T-helper 22 cell (primary cell): ENCODE results near the gene BICC1.

Experiments
- DNase-seq: peaks from one replicate; pipeline ENCODE4 v3.0.0-alpha.2; 2020; ENCODE audit warnings: low read depth

BICC1 gene

DNA sequence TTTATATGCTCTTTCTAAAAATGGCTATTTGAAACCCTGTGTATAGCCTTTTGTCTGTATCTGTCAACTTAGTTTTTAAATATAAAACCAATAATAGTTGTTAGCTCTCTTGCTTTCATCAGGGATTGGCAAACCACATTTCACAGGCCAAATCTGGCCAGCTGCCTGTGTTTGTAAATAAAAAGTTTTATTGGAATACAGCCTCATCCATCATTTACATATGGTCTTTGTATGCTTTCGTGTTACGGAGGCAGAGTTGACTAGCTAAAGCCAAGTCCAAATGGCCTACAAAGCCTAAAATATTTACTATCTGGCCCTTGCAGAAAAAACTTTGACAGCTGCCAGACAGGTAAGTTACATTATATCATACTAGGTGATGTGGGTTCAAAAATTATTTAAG, 235.0 kb downstream of the BICC1 start:
- DNase-seq = no peak

DNA sequence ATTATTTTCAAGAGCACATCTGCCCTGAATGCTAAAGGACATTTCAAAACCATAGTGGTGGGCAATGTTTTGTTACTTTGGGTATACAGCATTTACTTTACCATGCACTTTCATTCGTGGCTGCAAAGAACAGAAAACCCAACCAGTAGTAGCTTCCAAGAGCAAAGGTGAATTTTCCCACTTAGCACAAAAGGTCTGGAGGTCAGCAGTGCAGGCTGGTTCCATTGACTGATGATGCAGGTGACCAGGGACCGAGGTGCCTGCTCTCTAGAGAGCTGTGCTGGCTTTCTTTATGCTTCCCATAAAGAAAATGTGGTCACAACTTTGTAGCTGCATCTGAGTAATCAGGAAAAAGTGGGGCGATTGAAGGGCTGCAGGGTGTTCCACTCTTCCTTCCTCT, 240.0 kb downstream of the BICC1 start:
- no peak for DNase-seq

DNA sequence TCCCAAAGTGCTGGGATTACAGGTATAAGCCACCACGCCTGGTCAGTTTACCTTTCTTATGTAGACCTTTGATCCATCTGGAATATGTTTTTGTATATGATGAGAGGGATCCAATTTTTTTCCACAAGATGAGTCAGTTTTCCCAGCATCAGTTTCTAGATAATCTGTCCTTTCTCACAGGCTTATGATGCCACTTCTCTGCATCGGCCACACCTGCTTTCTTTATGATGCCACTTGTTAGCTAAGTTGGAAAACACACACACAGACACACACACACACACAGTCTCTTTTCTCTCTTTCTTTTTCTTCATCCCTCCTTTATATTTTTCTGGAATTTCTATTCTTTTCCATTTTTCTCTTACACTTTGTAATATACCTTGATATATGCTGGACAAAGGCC, 240.8 kb downstream of the BICC1 start:
- DNase-seq = no peak

DNA sequence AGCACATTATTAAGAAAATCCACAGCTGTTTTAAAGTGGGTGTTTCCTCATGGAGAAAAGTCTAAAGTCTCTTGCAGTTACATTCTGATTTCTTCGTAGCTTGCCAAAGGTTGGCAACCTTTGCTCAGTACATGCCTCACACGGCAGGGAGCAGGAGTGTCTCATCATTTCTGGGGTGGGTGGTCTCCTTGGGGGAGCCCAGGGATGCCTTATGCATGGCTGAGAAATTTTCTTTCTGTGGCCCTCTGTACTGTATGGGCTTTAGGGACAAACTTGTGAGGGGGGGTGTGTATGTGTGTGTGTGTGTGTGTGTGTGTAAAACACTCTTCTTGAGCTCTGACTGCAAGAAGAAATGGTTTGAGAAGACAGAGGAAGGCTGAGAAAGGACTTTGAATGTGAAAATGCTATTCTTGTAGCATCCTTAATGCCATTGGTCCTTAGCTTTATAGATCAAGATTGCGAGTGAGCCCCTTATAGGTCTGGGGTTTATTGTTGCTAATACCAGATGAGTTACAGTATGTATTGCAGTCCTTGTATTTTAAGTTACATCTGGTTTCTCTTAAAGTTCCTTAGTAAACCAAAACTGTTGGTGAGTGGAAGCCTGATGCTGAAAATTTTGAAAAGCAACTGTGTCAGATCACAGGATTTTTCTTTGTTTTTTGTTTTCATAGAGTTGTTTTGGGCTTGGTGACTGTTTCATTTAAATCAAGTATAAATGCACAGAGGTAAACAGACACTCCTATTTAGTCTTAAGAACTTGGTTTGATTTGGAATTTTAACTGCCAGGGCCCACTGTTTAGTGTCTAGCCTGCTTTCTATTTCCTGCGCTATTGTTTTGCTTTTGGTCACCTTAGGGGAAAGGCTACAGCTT, 242.0 kb downstream of the BICC1 start:
- DNase-seq = no peak

DNA sequence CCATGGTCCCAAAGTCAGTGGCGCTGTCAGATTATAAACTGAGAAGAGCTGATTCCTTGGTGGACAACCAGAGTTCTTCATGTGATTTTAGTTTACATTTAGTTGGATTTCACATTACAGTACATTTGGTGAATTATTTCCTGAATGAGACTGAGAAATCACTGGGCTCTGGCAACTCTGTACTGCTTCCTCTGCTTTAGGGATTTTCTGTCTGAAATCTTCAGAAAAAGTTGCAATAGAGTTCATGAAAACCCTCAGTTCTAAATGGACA, 242.6 kb downstream of the BICC1 start:
- no peak for DNase-seq

DNA sequence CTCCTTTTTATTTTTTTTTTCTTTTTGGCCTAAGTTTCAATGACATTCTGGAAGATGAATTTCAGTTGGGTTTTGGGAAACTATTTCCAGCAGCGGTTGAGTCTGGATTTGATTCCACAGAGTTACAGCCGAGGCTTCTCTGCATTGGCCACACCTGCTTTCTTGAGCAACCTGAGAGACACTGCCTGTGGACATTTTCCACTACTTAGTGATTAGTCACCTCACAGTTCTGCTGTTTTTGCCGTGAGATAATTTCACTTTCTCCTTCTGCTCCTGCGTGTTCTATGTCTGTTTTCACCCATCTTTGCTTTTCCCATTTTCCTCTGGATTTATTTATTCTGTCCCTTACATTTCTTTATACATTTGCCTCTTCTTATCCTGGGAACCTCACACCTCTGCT, 243.0 kb downstream of the BICC1 start:
- no peak for DNase-seq

DNA sequence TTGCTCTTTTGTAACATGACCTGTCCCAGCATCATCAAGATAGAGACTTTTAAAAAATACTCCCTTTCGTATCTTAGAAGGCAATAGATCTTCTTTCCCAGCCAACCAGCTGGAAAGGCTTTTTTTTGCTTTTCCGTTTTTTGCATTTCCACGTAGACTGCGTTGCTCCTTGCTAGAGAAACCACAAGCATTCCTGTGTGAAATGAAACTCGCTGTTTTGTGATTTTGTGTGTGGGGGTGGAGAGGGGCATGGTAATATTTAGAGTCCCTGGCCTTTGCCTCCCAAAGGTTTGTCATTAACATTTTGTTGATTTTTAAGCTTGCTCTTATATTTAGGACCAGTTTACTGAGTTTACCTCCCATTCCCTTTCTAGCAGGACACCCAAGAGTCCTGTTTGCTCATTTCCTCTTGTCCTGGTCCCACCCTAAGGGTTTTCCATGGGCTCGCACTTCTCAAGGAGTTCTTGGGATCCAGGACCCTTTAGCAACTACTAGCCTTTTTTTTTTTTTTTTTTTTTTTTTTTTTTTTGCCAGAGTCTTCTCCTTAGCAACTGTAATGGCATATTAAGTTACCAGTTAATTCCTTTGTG, 243.6 kb downstream of the BICC1 start:
- DNase-seq = no peak

DNA sequence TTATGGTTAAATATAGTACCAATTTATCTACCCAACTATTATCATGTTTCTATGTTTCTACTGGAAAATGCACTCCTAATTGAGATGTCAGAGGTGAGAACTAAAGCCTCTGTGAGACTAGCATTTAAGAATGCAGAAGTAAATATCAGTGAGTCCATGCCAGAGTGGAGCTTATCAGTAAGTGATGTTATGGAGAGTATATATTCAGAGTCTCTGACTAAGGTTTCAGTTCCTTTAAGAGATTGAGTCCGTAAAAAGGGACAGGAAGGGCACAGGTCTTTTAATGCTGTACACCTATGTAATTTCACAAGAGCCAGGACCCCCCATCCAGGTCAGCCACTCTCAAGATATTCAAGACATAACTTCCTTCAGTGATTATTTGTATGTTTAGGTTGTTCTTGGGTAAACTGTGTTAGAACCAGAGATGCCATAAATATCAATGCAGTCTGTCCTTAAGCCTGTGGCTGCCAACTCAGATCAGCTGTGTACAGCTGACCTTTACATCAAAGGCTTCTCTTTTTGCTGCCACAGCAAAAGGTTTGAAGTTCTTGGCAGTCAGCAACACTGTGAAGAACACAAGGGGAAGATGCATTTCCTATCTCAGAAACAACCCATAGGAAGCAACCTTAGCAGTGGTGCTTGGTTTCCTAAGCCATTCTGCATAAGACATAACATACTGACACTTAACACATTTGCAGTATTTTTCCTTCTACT, 244.8 kb downstream of the BICC1 start:
- no peak for DNase-seq

DNA sequence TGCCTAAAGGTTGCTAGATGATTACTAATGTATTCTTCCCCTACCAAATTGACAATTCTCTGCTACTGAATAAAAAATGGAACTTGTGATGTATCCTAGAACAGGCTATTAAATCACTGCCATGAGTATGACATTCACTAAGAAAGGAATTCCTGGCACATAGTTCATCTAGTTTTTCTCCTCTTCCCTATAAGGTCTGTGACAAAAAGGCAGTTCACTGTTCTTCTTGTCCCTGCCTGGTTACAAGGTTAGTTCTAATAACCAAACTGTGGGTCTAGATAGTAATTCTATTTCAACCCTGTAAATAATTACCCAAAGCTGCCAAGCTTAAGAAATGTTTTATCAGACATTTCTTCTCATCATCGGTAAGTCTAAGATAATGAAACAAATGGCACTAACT, 245.6 kb downstream of the BICC1 start:
- DNase-seq = no peak

DNA sequence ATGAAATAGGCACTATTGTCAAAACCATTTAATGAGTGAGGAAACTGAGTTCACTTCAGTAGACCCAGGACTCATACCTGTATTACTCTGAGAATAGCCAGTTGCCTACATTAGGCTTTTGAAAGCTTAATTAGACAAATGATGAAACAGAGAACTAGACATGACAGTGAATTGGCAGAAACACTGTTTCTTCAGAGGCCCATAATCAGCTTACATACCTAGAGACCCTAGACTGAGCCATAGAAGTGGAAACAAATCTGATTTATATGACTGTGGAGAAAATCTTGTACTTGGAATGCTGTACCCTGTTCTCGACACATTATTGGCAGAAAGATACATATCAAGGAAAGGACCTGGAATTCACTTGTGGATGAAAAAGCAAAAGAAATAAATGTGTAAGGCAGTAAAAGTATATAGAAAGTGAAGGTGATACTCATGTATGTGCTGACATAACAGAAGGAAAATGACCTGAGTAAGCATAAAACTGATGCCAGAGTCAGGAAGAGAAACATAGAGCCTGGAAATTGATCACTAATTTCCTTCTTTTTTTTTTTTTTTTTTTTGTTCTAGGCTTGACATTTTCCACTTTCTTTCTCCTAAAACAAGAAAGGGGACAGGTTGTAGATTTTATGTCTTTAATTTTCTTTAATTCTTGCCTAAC, 251.5 kb downstream of the BICC1 start:
- no peak for DNase-seq

DNA sequence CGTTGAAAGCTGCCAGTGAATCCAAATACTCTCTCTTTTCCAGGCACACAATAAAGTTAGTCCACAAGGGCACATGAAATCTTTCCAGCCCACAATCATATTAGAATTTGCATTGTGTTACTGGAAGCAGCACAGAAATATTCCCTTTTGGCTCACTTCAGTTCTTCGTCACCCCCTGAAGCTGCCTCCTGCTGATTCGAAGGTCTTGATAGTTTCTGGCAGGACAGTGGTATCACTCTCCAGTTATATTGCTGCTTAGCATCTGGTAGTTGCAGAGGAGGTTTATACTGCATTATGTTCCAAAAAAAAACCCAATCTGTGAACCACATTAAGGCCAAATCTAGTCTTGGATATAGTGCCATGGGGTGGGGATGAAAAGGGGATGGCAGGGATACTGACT, 253.2 kb downstream of the BICC1 start:
- no peak for DNase-seq

DNA sequence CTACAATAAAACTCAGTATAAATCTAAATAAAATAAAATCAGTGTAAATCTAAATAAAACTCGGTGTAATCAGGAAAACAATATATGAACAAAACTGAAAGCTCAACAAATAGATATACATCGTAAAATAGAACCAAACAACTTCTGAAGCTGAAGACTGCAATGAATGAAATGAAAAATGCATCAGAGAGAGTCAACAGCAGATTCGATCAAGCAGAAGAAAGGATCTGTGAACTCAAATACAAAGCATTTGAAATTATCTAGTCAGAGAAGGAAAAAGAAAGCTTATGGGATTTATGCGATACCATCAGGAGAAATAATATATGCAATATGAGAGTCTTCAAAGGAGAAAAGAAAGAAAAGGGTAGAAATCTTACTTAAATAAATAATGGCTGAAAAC, 255.0 kb downstream of the BICC1 start:
- DNase-seq = no peak

DNA sequence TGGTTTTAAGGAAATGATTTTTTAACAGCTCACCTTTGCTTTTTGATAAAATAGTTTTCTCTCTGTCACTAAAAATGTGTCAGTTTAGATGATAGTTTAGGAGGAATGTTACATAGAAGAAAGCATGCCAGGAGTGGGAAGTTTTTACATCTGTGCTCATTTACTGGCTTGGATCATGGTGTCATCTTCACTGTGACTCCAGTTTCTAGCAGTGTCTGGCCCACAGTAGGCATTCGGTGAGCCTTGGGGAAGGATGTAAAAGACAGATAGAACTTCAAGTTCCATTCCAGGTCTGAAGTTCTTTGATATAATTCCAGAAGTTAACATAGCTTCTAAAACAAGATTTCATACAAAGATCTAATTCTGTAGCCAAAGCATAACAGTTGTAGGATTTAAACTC, 259.2 kb downstream of the BICC1 start:
- no peak for DNase-seq

DNA sequence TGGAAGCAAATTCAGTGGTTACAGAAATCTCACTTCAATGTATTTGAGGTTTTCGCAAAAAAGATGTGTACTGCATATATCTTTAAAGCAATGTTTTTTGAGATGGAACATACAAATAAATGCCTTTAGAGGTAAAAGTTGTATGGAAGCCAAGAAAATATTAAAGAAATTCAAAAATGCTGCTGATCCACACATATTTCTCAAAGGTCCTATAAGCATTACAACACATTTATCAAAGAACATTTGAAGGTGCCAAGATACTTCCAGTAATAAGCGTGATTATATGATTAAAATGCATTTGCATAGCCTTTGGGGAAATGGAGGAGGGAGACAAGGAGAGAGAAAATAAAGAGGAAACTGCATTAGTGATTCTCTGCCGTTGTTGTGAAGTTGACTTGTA, 260.1 kb downstream of the BICC1 start:
- no peak for DNase-seq

DNA sequence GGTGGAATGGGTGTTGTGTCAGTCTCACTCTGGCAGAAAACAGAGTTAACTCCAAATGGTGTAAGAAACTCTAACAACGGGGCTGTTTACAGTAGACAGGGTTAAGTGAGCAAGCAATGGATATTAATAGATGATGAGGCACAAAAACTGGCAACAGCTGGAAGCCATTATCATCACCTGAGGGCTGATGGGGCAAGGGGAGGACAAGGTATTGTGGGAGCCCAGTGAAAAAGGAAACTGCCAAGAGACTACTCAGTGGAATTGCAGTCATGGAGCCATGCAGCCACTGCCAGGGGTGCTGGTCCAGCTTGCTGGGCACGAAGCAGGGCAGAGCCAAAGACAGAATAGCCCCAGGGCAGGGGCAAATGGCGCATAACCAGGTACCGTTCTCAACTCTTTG, 260.7 kb downstream of the BICC1 start:
- DNase-seq = no peak

DNA sequence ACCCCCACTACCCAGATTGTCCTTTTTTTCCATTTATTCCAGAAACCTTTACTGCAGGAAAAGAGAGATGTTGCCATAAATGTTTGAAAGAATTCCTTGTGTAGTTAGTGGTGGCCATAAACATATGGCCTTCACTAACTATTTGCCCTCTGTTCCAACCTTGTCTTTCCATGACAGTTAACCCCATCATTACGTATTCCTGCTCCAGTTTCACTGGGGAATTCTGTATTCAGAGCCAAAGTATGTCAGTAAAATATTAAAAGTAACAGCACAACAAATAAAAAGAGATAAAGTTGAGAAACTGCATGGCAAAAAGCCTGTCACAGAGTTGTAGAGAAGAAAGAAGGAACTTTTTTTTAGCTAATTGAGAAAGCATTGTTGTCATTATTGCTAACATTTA, 261.3 kb downstream of the BICC1 start:
- no peak for DNase-seq

DNA sequence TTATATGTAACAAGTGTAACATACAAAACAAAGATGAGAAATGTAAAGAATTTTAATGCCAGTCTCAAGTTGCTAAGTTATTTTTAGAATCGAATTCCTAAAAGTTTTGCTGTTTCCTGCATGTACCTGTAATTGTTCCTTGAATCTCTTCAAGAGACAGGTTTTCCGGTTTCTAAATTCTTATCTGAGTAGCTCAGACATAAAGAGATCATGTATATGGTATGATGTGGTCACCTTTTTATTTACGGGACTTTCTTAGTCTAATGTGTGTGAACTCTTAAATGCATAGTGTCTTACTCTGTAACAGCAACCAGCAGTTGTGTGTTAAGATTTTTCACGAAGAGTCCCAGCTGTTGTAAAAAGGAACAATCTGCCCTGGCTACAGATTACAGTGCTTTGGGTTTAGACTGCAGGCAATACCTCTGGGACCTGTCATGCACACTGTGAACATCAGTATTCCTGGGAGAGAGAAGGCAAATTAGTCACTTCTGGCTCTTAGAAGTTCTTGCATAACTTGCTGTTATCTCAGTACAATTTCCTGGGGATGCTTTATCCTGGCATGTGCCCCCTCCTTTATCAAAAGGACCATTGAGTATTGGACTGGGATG, 263.4 kb downstream of the BICC1 start:
- DNase-seq = no peak

DNA sequence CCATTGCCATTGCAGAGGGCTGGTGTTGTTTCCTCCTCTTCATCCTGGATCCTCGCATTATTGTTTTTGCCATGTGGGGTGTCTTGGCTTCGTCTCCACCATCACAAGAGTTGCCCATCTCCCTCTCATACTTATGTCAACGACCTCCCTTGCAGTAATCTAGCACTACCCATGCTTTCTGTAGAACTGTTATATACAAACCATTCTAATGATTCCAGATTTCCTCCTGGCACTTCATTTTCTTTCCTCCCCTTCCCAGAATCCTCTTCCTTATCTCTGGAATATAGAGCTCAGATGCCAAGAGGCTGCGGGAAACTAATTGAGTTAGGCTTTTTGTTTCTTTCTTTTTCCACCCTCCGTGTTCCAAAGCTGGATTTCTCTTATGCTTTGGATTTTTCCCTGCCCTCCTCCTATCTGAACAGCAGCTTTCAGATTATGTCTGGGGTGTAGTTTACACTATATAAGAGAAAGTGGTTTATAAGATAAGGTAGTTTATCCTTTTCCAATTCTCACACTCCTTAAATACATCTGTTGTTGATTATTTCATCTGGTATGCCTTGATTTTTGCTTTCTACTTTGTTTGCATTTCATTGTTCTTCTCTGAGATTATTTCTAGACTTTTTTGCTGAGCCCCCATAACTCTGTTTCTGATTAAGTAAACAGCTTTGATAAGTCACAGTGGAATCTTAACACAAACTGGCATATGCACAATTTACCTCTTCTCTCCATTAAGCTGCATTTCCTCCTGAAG, 264.1 kb downstream of the BICC1 start:
- no peak for DNase-seq

DNA sequence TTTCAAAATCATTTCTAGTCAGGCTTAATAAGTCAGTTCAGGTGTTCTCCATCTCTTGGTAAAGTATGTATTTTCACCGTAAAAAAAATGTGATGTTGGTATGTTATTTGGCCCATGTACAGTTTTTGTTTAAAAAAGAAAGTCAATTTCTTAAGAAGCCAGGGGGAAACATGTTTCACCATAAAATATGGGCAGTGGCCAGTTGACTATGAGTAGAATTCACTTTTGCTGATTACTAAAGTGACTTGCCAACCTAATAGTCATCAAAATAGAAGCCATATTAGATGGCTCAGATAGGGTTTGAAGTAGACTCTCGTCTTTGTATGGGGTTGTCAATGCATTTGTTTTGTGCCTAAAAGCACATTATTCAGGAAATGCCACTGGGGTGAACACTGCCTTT, 266.3 kb downstream of the BICC1 start:
- no peak for DNase-seq

DNA sequence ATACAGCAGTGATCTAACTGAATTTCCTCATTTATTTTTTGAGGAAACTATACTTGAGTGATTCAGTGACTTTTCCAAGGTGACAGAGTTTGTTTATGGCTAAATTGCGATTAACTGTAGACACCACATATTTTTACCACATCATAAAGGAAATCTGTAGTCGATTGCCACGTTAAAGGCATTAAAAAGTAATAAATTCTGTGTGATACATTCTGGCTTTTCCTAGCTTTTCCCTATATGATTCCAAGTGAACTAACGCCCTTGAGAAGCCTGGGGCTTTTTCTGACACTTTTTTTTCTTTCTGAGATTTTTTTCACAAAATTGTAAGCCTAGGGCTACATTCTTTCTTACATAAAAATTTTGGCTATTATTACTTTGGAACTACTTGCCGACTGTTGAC, 266.9 kb downstream of the BICC1 start:
- no peak for DNase-seq

DNA sequence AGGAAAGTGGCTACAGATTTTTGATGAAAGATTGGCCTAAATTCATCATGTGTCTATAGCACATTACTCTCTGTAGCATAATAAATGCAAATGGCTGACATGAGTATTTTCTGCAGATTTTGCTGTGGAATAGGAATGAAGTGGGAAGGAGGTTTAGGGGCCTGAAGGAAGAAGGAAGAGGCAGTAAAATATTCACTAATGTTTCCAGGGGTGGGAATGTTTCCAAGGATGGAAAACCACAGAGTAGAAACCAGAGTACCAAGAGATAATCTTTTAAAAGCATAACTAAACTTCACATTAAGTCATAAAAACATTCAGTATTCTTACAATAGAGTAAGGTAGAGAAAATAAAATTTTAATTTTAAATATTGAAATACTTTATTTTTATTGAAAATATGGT, 267.8 kb downstream of the BICC1 start:
- DNase-seq = no peak
